ENCODE results near the gene IQCE. TPM values are rescaled to one million over a fixed set of nuclear protein-coding genes. Genes with fewer than 3 reads are reported as not detected.

The IQCE gene
- total and polyA plus RNA-seq, 2 experiments from 2014 or later = 11.8 to 13.3 TPM

GRCh38 chr7:2593036-2593727, 34.4 kb downstream of the IQCE start:
- H3K79me2 ChIP-seq = no peaks in the 10 kb centered on the region
- no peak for DNase-seq (ENCODE audit: low spot score)
- no peaks in the 10 kb centered on the region for H4K20me1 ChIP-seq (ENCODE audit: insufficient read depth, poor library complexity, severe bottlenecking)
- H3K27me3 ChIP-seq = no peaks in the 10 kb centered on the region
- 98% methylated on average over 35 of the region's 38 CpGs for WGBS (ENCODE audit: low lambda C conversion rate, missing lambda C conversion rate)
- no peaks in the 10 kb centered on the region for H3K9me3 ChIP-seq (ENCODE audit: low read depth)
- H3K4me2 ChIP-seq = no peak overlapping the region
- no peak overlapping the region for H3K27ac ChIP-seq
- TF ChIP-seq EZH2phosphoT487 (IDR thresholded peaks at IDR 0.05; ENCODE audit: low read depth, severe bottlenecking, unreplicated experiment) (no peak), EZH2 (IDR thresholded peaks at IDR 0.05; ENCODE audit: borderline replicate concordance) (no peak), CTCF (IDR thresholded peaks at IDR 0.05; ENCODE audit: poor library complexity) (no peak)
- no peak overlapping the region for H3K4me3 ChIP-seq
- no peaks in the 10 kb centered on the region for H3K36me3 ChIP-seq (replicated peaks; ENCODE audit: insufficient read depth, low read depth)
- H2AFZ ChIP-seq = no peak overlapping the region
- H3K9me2 ChIP-seq (replicated peaks; ENCODE audit: insufficient read depth) = no peaks in the 10 kb centered on the region
- H3K4me1 ChIP-seq (ENCODE audit: insufficient read depth) = no peaks in the 10 kb centered on the region

GRCh38 chr7:2594599-2594998, 35.8 kb downstream of the IQCE start:
- H3K4me2 ChIP-seq = no peak overlapping the region
- no peaks in the 10 kb centered on the region for H3K9me3 ChIP-seq (ENCODE audit: low read depth)
- no peaks in the 10 kb centered on the region for H3K4me1 ChIP-seq (ENCODE audit: insufficient read depth)
- no peaks in the 10 kb centered on the region for H3K9me2 ChIP-seq (replicated peaks; ENCODE audit: insufficient read depth)
- no peak overlapping the region for H3K4me3 ChIP-seq
- DNase-seq (ENCODE audit: low spot score) = no peak
- H3K36me3 ChIP-seq (replicated peaks; ENCODE audit: insufficient read depth, low read depth) = no peaks in the 10 kb centered on the region
- H4K20me1 ChIP-seq (ENCODE audit: insufficient read depth, poor library complexity, severe bottlenecking) = no peaks in the 10 kb centered on the region
- no peaks in the 10 kb centered on the region for H3K79me2 ChIP-seq
- H3K27ac ChIP-seq = no peak overlapping the region
- WGBS (ENCODE audit: low lambda C conversion rate, missing lambda C conversion rate) = 95% methylated on average over 9 of the region's 10 CpGs
- no peaks in the 10 kb centered on the region for H3K27me3 ChIP-seq
- TF ChIP-seq EZH2 (IDR thresholded peaks at IDR 0.05; ENCODE audit: borderline replicate concordance) (no peak), EZH2phosphoT487 (IDR thresholded peaks at IDR 0.05; ENCODE audit: low read depth, severe bottlenecking, unreplicated experiment) (no peak), CTCF (IDR thresholded peaks at IDR 0.05; ENCODE audit: poor library complexity) (no peak)
- H2AFZ ChIP-seq = no peak overlapping the region

GRCh38 chr7:2595258-2595860, 36.6 kb downstream of the IQCE start:
- no peaks in the 10 kb centered on the region for H3K9me2 ChIP-seq (replicated peaks; ENCODE audit: insufficient read depth)
- H3K4me3 ChIP-seq = no peak overlapping the region
- no peak overlapping the region for H3K27ac ChIP-seq
- no peaks in the 10 kb centered on the region for H3K9me3 ChIP-seq (ENCODE audit: low read depth)
- TF ChIP-seq CTCF (IDR thresholded peaks at IDR 0.05; ENCODE audit: poor library complexity) (no peak), EZH2phosphoT487 (IDR thresholded peaks at IDR 0.05; ENCODE audit: low read depth, severe bottlenecking, unreplicated experiment) (no peak), EZH2 (IDR thresholded peaks at IDR 0.05; ENCODE audit: borderline replicate concordance) (no peak)
- DNase-seq (ENCODE audit: low spot score) = no peak
- no peaks in the 10 kb centered on the region for H3K4me1 ChIP-seq (ENCODE audit: insufficient read depth)
- WGBS (ENCODE audit: low lambda C conversion rate, missing lambda C conversion rate) = 97% methylated on average over 23 of the region's 27 CpGs
- H3K27me3 ChIP-seq = no peaks in the 10 kb centered on the region
- no peaks in the 10 kb centered on the region for H3K36me3 ChIP-seq (replicated peaks; ENCODE audit: insufficient read depth, low read depth)
- no peak overlapping the region for H2AFZ ChIP-seq
- H4K20me1 ChIP-seq (ENCODE audit: insufficient read depth, poor library complexity, severe bottlenecking) = no peaks in the 10 kb centered on the region
- no peaks in the 10 kb centered on the region for H3K79me2 ChIP-seq
- H3K4me2 ChIP-seq = no peak overlapping the region
